ENCODE measurements around the gene TOM1L2.

DNA sequence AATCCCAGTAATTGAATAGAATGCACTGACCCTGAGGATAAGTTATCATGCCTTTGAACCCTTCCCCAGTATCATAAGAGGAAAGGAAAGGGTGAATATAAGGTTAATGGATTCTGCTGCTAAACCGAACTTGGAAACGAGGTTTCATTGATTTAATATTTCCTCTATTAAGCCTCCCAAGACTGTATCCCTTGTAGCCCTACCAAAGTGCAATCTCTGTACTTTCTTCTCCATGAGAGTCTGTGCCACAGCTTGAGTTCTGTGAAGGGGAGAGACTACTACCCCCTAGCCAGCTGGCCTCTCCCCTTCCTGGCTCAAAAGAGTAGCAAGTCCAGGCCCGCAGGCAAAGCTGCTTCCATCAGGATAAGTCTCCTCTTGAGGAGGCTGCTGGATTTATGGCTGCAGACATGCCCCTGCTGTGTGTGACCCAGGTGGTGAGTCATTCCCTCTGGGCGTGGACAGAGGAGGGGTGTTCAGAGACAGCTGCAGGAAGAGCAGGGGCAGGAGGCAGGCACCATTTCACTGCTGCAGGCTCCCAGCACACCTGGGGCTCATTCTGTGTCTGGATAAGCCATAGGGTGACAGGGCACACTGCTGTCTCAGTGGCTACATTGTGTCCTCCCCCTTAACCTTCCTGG, 58.4 kb downstream of the TOM1L2 start:
- TF ChIP-seq FOXM1 (IDR thresholded peaks at IDR 0.05; ENCODE audit: borderline replicate concordance): no peak
- TF ChIP-seq TARDBP (IDR thresholded peaks at IDR 0.05): no peak
- TF ChIP-seq ZNF384 (IDR thresholded peaks at IDR 0.05): no peak
- no peak for TF ChIP-seq BHLHE40 (IDR thresholded peaks at IDR 0.05; ENCODE audit: borderline replicate concordance)
- no peak for TF ChIP-seq FOXK2 (IDR thresholded peaks at IDR 0.05)
- no peak for TF ChIP-seq ARNT (IDR thresholded peaks at IDR 0.05)
- TF ChIP-seq SP1 (IDR thresholded peaks at IDR 0.05): no peak
